ENCODE measurements around the gene USP15.

- TF ChIP-seq POLR2A (IDR thresholded peaks at IDR 0.05) (no peak), CTCF (IDR thresholded peaks at IDR 0.05) (no peak)
Measured at GRCh38 chr12:62215506-62215905, 44.7 kb upstream of the USP15 start.
